K562 (cell line): ENCODE results near the gene RPS23. TPM values are rescaled to one million over a fixed set of nuclear protein-coding genes. Genes with fewer than 3 reads are reported as not detected.

Experiments used
- ATAC-seq: fragments of 200-7000 bp; cut with Tn5 transposase; 3 replicates; pipeline ENCODE4 v1.9.1; 2020; ENCODE audit warnings: moderate library complexity
- BruUV-seq: library from RNA; stranded (reverse); fragments of 400-500 nt; replicated peaks from 2 replicates; lab custom pipeline; 2021; lab: Mats Ljungman, UMichigan
- CTCF ChIA-PET: fragments of 300-600 bp; formaldehyde crosslinking; extraction: SDS; loops from one replicate; lab custom pipeline; 2021; ENCODE audit warnings: low intra/inter-chr PET ratio; lab: Yijun Ruan, JAX
- POLR2A ChIA-PET: fragments of 300-600, 350-650 bp; sonication (Branson Sonifier 250); formaldehyde crosslinking; extraction: SDS; loops from one replicate; lab custom pipeline; 2021; ENCODE audit warnings: antibody characterized with exemption, inconsistent platforms; lab: Yijun Ruan, JAX
- DNase-seq, 4 experiments: peaks; one replicate each; pipeline versions ENCODE4 v3.0.0 to v3.0.0-alpha.2; 2011 to 2018; ENCODE audit warnings: low spot score in 3 of 4, mixed read lengths in 3 of 4; ENCODE audit errors: extremely low read depth in 1 of 4
- FAIRE-seq: peaks from 2 replicates; lab custom pipeline; 2011; peaks lifted over from hg19 to GRCh38; lab: Jason Lieb, UNC
- H2AFZ ChIP-seq: 2 replicates; pipeline ENCODE4 v1.6.0; 2011; ENCODE audit warnings: low read depth, low read length, control low read depth, inconsistent platforms
- H3K27ac ChIP-seq: fragments of 200-600 bp; 3 replicates; pipeline ENCODE4 v1.8.0; 2011; ENCODE audit warnings: low read depth, mild to moderate bottlenecking, control low read depth, inconsistent platforms, low read length, moderate library complexity, mixed read lengths; ENCODE audit errors: extremely low read depth
- H3K27me3 ChIP-seq, 2 experiments: fragments of 300-600 bp in 1 of 2; 2 replicates in 1 of 2; 3 replicates in 1 of 2; pipeline versions ENCODE4 v1.6.0 to v1.8.0; 2011; ENCODE audit warnings: inconsistent platforms in 2 of 2, low read length in 2 of 2, mild to moderate bottlenecking in 1 of 2, mixed read lengths in 1 of 2, moderate library complexity in 1 of 2; ENCODE audit not compliant: control insufficient read depth in 2 of 2, insufficient read depth in 2 of 2
- H3K36me3 ChIP-seq: fragments of 300-600 bp; 3 replicates; pipeline ENCODE4 v1.8.0; 2011; ENCODE audit warnings: mild to moderate bottlenecking, low read length, inconsistent platforms; ENCODE audit not compliant: control insufficient read depth, insufficient read depth
- H3K4me1 ChIP-seq, 2 experiments: fragments of 200-600 bp in 1 of 2; replicated peaks in 1 of 2; 2 replicates in 1 of 2; 3 replicates in 1 of 2; pipeline versions ENCODE4 v1.5.1 to v1.8.0; 2011; ENCODE audit warnings: inconsistent platforms in 2 of 2, low read length in 2 of 2, mild to moderate bottlenecking in 1 of 2, mixed read lengths in 1 of 2, moderate library complexity in 1 of 2; ENCODE audit not compliant: control insufficient read depth in 2 of 2, insufficient read depth in 2 of 2
- H3K4me2 ChIP-seq: 2 replicates; pipeline ENCODE4 v1.6.1; 2011; ENCODE audit warnings: low read length, control low read depth, inconsistent platforms, mixed read lengths; ENCODE audit not compliant: insufficient read depth
- H3K4me3 ChIP-seq: fragments of 200-600 bp; sonication (generic), shearing (Covaris generic); 2 replicates; pipeline ENCODE4 v1.5.1; 2016; ENCODE audit warnings: control low read depth, inconsistent platforms
- H3K79me2 ChIP-seq: fragments of 200-600 bp; 3 replicates; pipeline ENCODE4 v1.8.0; 2011; ENCODE audit warnings: low read length, inconsistent platforms; ENCODE audit not compliant: control insufficient read depth, insufficient read depth
- H3K9ac ChIP-seq, 2 experiments: 2 replicates each; pipeline versions ENCODE4 v1.6.0 to v1.6.1; 2011; ENCODE audit warnings: low read depth in 2 of 2, low read length in 2 of 2, control low read depth in 1 of 2, inconsistent platforms in 1 of 2, mild to moderate bottlenecking in 1 of 2, mixed read lengths in 1 of 2; ENCODE audit not compliant: insufficient read depth in 1 of 2
- H3K9me1 ChIP-seq: one replicate; pipeline ENCODE4 v1.6.0; 2011; ENCODE audit warnings: inconsistent platforms, mild to moderate bottlenecking, low read length, moderate library complexity; ENCODE audit not compliant: control insufficient read depth, insufficient read depth
- H3K9me3 ChIP-seq: replicated peaks from 2 replicates; pipeline ENCODE4 v1.5.1; 2011; ENCODE audit warnings: low read depth, low read length, inconsistent platforms; ENCODE audit not compliant: control insufficient read depth, insufficient read depth
- H4K20me1 ChIP-seq: replicated peaks from 2 replicates; pipeline ENCODE4 v1.6.1; 2011; ENCODE audit warnings: low read length, inconsistent platforms, mixed read lengths; ENCODE audit not compliant: control insufficient read depth, insufficient read depth
- DMBX1 ChIP-seq: fragments of 250-450 bp; sonication (Bioruptor Pico); IDR thresholded peaks from 2 replicates; pipeline ENCODE4 v1.8.0; 2022; ENCODE audit warnings: inconsistent platforms, mild to moderate bottlenecking, moderate library complexity, borderline replicate concordance
- IRF1 ChIP-seq: sonication (generic); formaldehyde crosslinking; IDR thresholded peaks from 2 replicates; pipeline ENCODE4 v1.8.0; 2022; ENCODE audit warnings: missing genetic modification reagents, mild to moderate bottlenecking, borderline replicate concordance
- PHTF2 ChIP-seq: fragments of 250-450 bp; sonication (Bioruptor Pico); IDR thresholded peaks from 2 replicates; pipeline ENCODE4 v1.5.0; 2021; ENCODE audit warnings: mild to moderate bottlenecking
- PKNOX1 ChIP-seq: fragments of 450-650 bp; IDR thresholded peaks from 2 replicates; pipeline ENCODE4 v1.6.1; 2016
- PML ChIP-seq: IDR thresholded peaks from 2 replicates; pipeline ENCODE4 v1.6.1; 2012; ENCODE audit warnings: low read length, inconsistent platforms
- SNRNP70 ChIP-seq: fragments of 200-400 bp; formaldehyde crosslinking; optimal IDR thresholded peaks from 2 replicates; pipeline ENCODE3; 2017; ENCODE audit warnings: low read depth, low read length
- ZNF146 ChIP-seq: IDR thresholded peaks from one replicate; pipeline ENCODE4 v1.6.1; 2018; ENCODE audit warnings: missing compliant biosample characterization; ENCODE audit not compliant: unreplicated experiment
- ZNF551 ChIP-seq: fragments of 250-450 bp; sonication (Bioruptor Pico); IDR thresholded peaks from 2 replicates; pipeline ENCODE4 v1.5.0; 2021; ENCODE audit warnings: mild to moderate bottlenecking, moderate library complexity
- ZNF696 ChIP-seq: fragments of 250-450 bp; sonication (Bioruptor Pico); conservative IDR thresholded peaks from 2 replicates; pipeline ENCODE4 v1.4.0; 2020; ENCODE audit warnings: mild to moderate bottlenecking, moderate library complexity
- WGBS: fragments of 100-300 bp; shearing (Covaris generic); methylation state at CpG from one replicate; pipeline ENCODE4 v1.1.6; 2016; ENCODE audit warnings: low coverage, mixed read lengths; ENCODE audit not compliant: insufficient coverage; ENCODE audit errors: missing lambda C conversion rate; 5-methylcytosine and 5-hydroxymethylcytosine counted together
- in situ Hi-C: fragments of 300-500 bp; cut with MboI; formaldehyde crosslinking; loops from 4 replicates; pipeline ENCODE4 v1.15.0; 2018; ENCODE audit warnings: inconsistent platforms, mixed read lengths
- intact Hi-C: fragments of 100-400 bp; cut with micrococcal nuclease; formaldehyde crosslinking; loops from 2 replicates; pipeline ENCODE4 v1.14.2; 2022
- polyA plus RNA-seq, 8 experiments: library from polyadenylated mRNA; depleted of rRNA in 4 of 8; stranded (reverse) in 5 of 8; unstranded in 3 of 8; fragments of >200 nt; fragmentation: Nextera tagmentation in 2 of 8; fragmentation: Illumina TruSeq in 1 of 8; extraction: Ambion mirVana in 2 of 8; extraction: Trizol in 1 of 8; gene quantifications; 2 replicates each; pipeline versions ENCODE4 v1.2.1 to v1.2.3, GENCODE V29; 2011 to 2014; ENCODE audit warnings: inconsistent platforms in 1 of 8, missing spikeins in 1 of 8
- total RNA-seq, 7 experiments: library from RNA; depleted of rRNA in 6 of 7; stranded (reverse); fragments of >200 nt in 6 of 7; fragmentation: Illumina TruSeq in 2 of 7; extraction: Trizol in 2 of 7; gene quantifications; 2 replicates each; pipeline versions ENCODE4 v1.2.1 to v1.2.3, GENCODE V29; 2011 to 2021; ENCODE audit warnings: low replicate concordance in 1 of 7
- TF ChIP-seq, protein P1 (sequence below): IDR thresholded peaks from 2 replicates; pipeline ENCODE4 v1.6.1; 2011; ENCODE audit not compliant: insufficient read length; ENCODE audit errors: extremely low read depth

RPS23 gene
- total and polyA plus RNA-seq, 9 of the 15 experiments (the other 6 are each of a cell fraction or from before 2014, with no cell fraction given), result 3,252 to 10,689 (median 6,302) TPM

DNA sequence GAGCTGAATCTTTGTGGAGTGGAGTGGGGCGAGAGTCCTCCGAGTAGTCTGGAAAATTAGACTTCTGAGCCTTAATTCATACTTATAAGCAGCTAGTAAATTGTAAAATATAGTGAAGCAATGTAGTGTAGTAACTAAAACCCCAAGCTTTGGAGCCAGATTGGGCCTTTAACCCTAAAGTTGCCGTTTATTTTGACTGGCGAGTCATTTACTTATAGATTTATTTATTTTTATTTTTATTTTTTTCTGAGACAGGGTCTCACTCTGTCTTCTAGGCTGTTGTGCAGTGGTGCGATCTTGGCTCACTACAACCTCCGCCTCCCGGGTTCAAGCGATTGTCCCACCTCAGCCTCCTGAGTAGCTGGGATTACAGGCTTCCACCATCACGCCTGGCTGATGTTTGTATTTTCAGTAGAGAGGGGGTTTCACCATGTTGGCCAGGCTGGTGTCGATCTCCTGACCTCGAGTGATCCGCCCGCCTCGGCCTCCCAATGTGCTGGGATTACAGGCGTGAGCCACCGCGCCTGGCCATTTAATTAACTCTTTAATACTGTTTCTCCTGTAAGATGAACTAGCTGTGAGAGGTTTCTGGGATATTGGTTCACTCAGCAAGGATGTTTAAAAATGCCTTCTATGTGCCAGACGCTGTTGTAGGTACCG is 687 bp upstream of the RPS23 start (continued):
- TF ChIP-seq, protein P1, sequence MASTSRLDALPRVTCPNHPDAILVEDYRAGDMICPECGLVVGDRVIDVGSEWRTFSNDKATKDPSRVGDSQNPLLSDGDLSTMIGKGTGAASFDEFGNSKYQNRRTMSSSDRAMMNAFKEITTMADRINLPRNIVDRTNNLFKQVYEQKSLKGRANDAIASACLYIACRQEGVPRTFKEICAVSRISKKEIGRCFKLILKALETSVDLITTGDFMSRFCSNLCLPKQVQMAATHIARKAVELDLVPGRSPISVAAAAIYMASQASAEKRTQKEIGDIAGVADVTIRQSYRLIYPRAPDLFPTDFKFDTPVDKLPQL, result peak; percentile 93
- TF ChIP-seq ZNF551, result no peak
- no peak for TF ChIP-seq ZNF146

DNA sequence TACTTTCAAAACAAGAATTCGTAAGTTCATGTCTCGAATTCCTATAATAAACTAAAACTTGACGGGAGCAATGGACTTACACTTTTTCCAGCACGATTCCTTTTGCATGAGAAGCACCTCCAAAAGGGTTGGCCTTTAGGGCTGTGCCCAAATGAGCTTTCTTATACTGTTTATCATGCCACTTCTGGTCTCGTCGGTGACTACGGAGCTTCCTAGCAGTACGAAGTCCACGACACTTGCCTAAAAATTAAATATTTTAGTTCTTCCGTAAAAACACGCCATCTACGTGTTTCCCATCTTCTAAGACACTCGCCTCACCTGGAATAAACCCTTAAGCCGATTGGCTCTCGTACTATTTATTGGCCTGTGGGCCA is 554 bp downstream of the RPS23 start:
- intact Hi-C loops (no loop called here), in situ Hi-C loops (no loop called here)
- Histone ChIP-seq H3K27ac (peak overlapping the region; percentile 93), H3K4me3 (peak overlapping the region; percentile 79), H3K79me2 (peaks cover 47% of the 10 kb centered on the region), H3K4me1 (peaks cover 23 to 25% of the 10 kb centered on the region in 2 experiments; a peak in 4 of 5 replicates), H3K9me1 (no peaks in the 10 kb centered on the region), H3K36me3 (peaks cover 34% of the 10 kb centered on the region), H2AFZ (no peak overlapping the region), H3K9me3 (no peaks in the 10 kb centered on the region), H3K4me2 (peak overlapping the region; percentile 93), H4K20me1 (no peaks in the 10 kb centered on the region; the same call in 1 of the 2 replicates), H3K27me3 (no peaks in the 10 kb centered on the region), H3K9ac (peak overlapping the region; percentile 93 to 99)
- POLR2A ChIA-PET, result interaction anchor here (0.6 to 1.8 kb wide), 9 partner anchors 11 to 1229 kb away, joined by 3 to 9 read pairs (median 4); no protein-coding TSS in a partner anchor
- WGBS, result 0% methylated on average over 15 of the region's 15 CpGs
- DNase-seq, result no peak
- ATAC-seq, result no peak
- CTCF ChIA-PET, result no interaction called here
- FAIRE-seq, result no peak
- no TSS peak for BruUV-seq
- TF ChIP-seq PML (no peak), ZNF696 (CRISPR knock-in tag) (no peak), DMBX1 (CRISPR knock-in tag) (no peak), PKNOX1 (no peak), SNRNP70 (no peak), IRF1 (CRISPR knock-in tag) (no peak), PHTF2 (CRISPR knock-in tag) (no peak)
